Endodermal cell (in vitro differentiated cells): ENCODE measurements around the gene MAP4K4. TPM values are rescaled to one million over a fixed set of nuclear protein-coding genes. Genes with fewer than 3 reads are reported as not detected.
A peak's percentile ranks its signal among the peaks of the same experiment; 100 is the strongest.

Experiments used
- DNase-seq: peaks from one replicate; pipeline ENCODE4 v3.0.0-alpha.2; 2017
- H3K27ac ChIP-seq: 2 replicates; pipeline ENCODE4 v1.5.1; 2013; ENCODE audit warnings: mild to moderate bottlenecking, low read depth, low read length, moderate library complexity
- H3K27me3 ChIP-seq: 2 replicates; pipeline ENCODE4 v1.6.1; 2013; ENCODE audit warnings: mild to moderate bottlenecking, low read length, moderate library complexity; ENCODE audit not compliant: insufficient read depth, control insufficient read depth, poor library complexity, severe bottlenecking
- H3K36me3 ChIP-seq: 2 replicates; pipeline ENCODE4 v1.7.0; 2013; ENCODE audit warnings: mild to moderate bottlenecking, low read length, moderate library complexity; ENCODE audit not compliant: control insufficient read depth, insufficient read depth
- H3K4me1 ChIP-seq: one replicate; pipeline ENCODE4 v1.7.0; 2013; ENCODE audit warnings: low read length; ENCODE audit not compliant: control insufficient read depth, insufficient read depth
- H3K4me3 ChIP-seq: 2 replicates; pipeline ENCODE4 v1.5.1; 2013; ENCODE audit warnings: mild to moderate bottlenecking, low read length, moderate library complexity
- H3K9ac ChIP-seq: 2 replicates; pipeline ENCODE4 v1.6.1; 2013; ENCODE audit warnings: mild to moderate bottlenecking, low read length, moderate library complexity; ENCODE audit not compliant: poor library complexity, severe bottlenecking; ENCODE audit errors: extremely low read depth
- H3K9me3 ChIP-seq: 2 replicates; pipeline ENCODE4 v1.6.1; 2013; ENCODE audit warnings: mild to moderate bottlenecking, low read length, moderate library complexity; ENCODE audit not compliant: control insufficient read depth
- H3K27ac Mint-ChIP-seq: 2 replicates; pipeline ENCODE4 v1.8.0; 2020; ENCODE audit warnings: mixed read lengths
- H3K27me3 Mint-ChIP-seq: 2 replicates; pipeline ENCODE4 v1.8.0; 2021; ENCODE audit warnings: mild to moderate bottlenecking, mixed read lengths; ENCODE audit not compliant: insufficient read depth
- H3K36me3 Mint-ChIP-seq: 2 replicates; pipeline ENCODE4 v1.8.0; 2020; ENCODE audit warnings: low read depth, mixed read lengths
- H3K4me1 Mint-ChIP-seq: 2 replicates; pipeline ENCODE4 v1.8.0; 2020; ENCODE audit warnings: mixed read lengths
- H3K4me3 Mint-ChIP-seq: 2 replicates; pipeline ENCODE4 v1.8.0; 2020; ENCODE audit warnings: mild to moderate bottlenecking, moderate library complexity, mixed read lengths
- H3K9me3 Mint-ChIP-seq: 2 replicates; pipeline ENCODE4 v1.8.0; 2020; ENCODE audit warnings: mild to moderate bottlenecking, mixed read lengths
- WGBS, 2 experiments: methylation state at CpG; one replicate each; pipeline versions ENCODE4 v1.1.5 to v1.1.7; 2013; ENCODE audit warnings: missing lambda C conversion rate in 2 of 2, mixed read lengths in 1 of 2; ENCODE audit not compliant: insufficient coverage in 1 of 2, insufficient read length in 1 of 2; 5-methylcytosine and 5-hydroxymethylcytosine counted together
- total RNA-seq, 2 donors: library from RNA; stranded (reverse); fragmentation: NEBNext Ultra II Directional in 1 of 2; extraction: Animal tissue kit (Norgen Biotek cat#: 25700) in 1 of 2; gene quantifications; 2 replicates in 1 of 2; 3 replicates in 1 of 2; pipeline ENCODE4 v1.2.1, GENCODE V29; 2021
- TF ChIP-seq, protein P1 (sequence below): fragments of 200-600 bp; sonication (generic); conservative IDR thresholded peaks from 2 replicates; pipeline ENCODE4 v1.5.0; 2021; ENCODE audit warnings: antibody characterized with exemption, mild to moderate bottlenecking

The MAP4K4 gene
- total RNA-seq, 2 donors from 2014 or later = 130 to 142 TPM

GRCh38 chr2:101892377-101892776 lies 194.9 kb downstream of the MAP4K4 start:
- Histone ChIP-seq H3K27ac (no peak overlapping the region), H3K4me1 (no peaks in the 10 kb centered on the region), H3K9ac (no peak overlapping the region), H3K36me3 (peaks cover 77% of the 10 kb centered on the region), H3K4me3 (no peak overlapping the region), H3K9me3 (no peaks in the 10 kb centered on the region), H3K27me3 (no peaks in the 10 kb centered on the region)
- DNase-seq = no peak
- Mint-ChIP-seq H3K36me3 (peaks cover 70% of the 10 kb centered on the region), H3K27me3 (no peaks in the 10 kb centered on the region), H3K27ac (no peak overlapping the region), H3K4me1 (peaks cover 10% of the 10 kb centered on the region), H3K9me3 (no peaks in the 10 kb centered on the region), H3K4me3 (no peak overlapping the region)
- WGBS, 2 experiments = 83% methylated on average over 3 of the region's 3 CpGs; no CpG with 5 or more reads in 1 of the 2 experiments
- TF ChIP-seq, protein P1, sequence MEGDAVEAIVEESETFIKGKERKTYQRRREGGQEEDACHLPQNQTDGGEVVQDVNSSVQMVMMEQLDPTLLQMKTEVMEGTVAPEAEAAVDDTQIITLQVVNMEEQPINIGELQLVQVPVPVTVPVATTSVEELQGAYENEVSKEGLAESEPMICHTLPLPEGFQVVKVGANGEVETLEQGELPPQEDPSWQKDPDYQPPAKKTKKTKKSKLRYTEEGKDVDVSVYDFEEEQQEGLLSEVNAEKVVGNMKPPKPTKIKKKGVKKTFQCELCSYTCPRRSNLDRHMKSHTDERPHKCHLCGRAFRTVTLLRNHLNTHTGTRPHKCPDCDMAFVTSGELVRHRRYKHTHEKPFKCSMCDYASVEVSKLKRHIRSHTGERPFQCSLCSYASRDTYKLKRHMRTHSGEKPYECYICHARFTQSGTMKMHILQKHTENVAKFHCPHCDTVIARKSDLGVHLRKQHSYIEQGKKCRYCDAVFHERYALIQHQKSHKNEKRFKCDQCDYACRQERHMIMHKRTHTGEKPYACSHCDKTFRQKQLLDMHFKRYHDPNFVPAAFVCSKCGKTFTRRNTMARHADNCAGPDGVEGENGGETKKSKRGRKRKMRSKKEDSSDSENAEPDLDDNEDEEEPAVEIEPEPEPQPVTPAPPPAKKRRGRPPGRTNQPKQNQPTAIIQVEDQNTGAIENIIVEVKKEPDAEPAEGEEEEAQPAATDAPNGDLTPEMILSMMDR = no peak

GRCh38 chr2:101893681-101894381 lies 196.3 kb downstream of the MAP4K4 start:
- H3K9ac ChIP-seq = no peak overlapping the region
- H3K36me3 ChIP-seq = peaks cover 65% of the 10 kb centered on the region
- no peaks in the 10 kb centered on the region for H3K4me1 ChIP-seq
- no peaks in the 10 kb centered on the region for H3K9me3 ChIP-seq
- no peak overlapping the region for H3K27ac ChIP-seq
- 48 to 50% methylated on average over 3 to 9 of the region's 9 CpGs for WGBS, 2 experiments
- no peaks in the 10 kb centered on the region for H3K27me3 ChIP-seq
- TF ChIP-seq, protein P1 = peak; percentile 18
- H3K9me3 Mint-ChIP-seq = no peaks in the 10 kb centered on the region
- peaks cover 64% of the 10 kb centered on the region for H3K36me3 Mint-ChIP-seq
- H3K4me3 ChIP-seq = no peak overlapping the region
- H3K4me3 Mint-ChIP-seq = no peak overlapping the region
- peak; percentile 78 for DNase-seq
- H3K27me3 Mint-ChIP-seq = no peaks in the 10 kb centered on the region
- H3K4me1 Mint-ChIP-seq = peaks cover 10% of the 10 kb centered on the region
- peak overlapping the region; percentile 46 for H3K27ac Mint-ChIP-seq

DNA sequence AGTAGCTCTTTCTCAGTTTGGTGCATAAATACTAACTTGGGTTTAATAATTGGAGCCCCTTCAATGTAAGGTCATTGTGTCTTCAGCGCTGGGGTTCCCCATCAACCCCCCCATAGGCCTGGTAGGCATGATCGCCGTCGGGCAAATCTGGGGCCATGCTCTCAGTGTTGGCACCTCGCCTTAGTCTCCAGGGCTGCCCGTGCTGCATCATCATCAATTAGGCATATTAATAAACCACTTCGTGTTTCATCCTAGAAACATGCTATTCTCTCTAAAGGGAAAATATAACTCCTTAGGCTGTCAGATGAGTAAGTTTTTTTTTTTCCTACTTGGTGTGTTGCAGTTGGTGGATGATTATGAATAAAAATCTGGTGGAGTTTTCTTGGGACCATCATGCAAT lies 197.5 kb downstream of the MAP4K4 start:
- H3K4me1 Mint-ChIP-seq = peaks cover 10% of the 10 kb centered on the region
- H3K9me3 Mint-ChIP-seq = no peaks in the 10 kb centered on the region
- H3K4me3 Mint-ChIP-seq = no peak overlapping the region
- Histone ChIP-seq H3K4me1 (no peaks in the 10 kb centered on the region), H3K27ac (no peak overlapping the region), H3K27me3 (no peaks in the 10 kb centered on the region), H3K9me3 (no peaks in the 10 kb centered on the region), H3K36me3 (peaks cover 52% of the 10 kb centered on the region), H3K4me3 (no peak overlapping the region), H3K9ac (no peak overlapping the region)
- no peak overlapping the region for H3K27ac Mint-ChIP-seq
- TF ChIP-seq, protein P1 = no peak
- peaks cover 52% of the 10 kb centered on the region for H3K36me3 Mint-ChIP-seq
- WGBS, 2 experiments = 86 to 92% methylated on average over 4 to 6 of the region's 7 CpGs
- no peaks in the 10 kb centered on the region for H3K27me3 Mint-ChIP-seq
- DNase-seq = no peak
